Stimulated activated CD4-positive, alpha-beta T cell treated with anti-CD3 and anti-CD28 coated beads, Interleukin-15, amount 100 ng/mL, for 1 hour (primary cell): Measurements from ENCODE around the gene ATXN1.

Experiments
- DNase-seq, 2 donors: peaks; one replicate each; pipeline ENCODE4 v3.0.0-alpha.2; 2020; ENCODE audit warnings: low read depth in 1 of 2, low spot score in 1 of 2

Gene ATXN1

GRCh38 chr6:16375843-16376242, 385.4 kb downstream of the ATXN1 start:
- DNase-seq = no peak

DNA sequence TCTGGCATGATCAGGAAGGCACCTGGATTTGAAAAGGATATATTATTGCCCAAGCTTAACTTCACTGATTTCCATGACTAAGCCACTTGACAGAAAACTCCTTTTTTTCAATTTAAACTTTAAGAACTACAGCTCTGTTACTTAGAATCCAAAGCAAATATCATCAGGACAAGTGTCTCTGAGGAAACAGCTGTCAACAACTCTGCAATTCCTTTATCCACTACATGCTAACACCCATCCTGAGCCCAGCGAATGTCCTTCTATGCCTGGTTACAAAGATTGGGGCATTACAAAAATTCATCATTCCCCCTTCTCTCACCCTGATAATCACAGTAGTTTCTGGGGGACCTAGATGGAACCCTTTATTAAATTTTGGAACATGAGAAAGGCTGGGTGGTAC, 386.1 kb downstream of the ATXN1 start:
- DNase-seq = no peak

- no peak for DNase-seq
Observed at GRCh38 chr6:16374461-16375200, 386.6 kb downstream of the ATXN1 start.

DNA sequence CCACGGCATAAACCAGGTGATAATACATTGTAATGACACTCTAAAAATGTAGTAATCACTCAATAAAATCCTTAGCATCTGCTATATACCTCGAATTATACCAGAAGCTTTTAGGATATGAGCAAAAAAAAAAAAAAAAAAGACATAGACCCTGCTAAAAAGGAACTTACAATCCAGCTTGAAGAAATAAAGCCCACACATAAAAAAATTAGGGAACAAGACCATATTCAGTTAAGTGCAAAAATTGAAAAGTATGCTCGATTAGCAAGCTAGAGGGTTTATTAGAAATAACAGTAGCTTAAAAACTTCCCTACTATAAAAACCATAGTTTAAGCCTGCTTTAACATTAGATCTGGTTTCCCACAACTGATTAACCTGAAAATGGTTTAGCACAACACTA, 387.2 kb downstream of the ATXN1 start:
- no peak for DNase-seq

DNA sequence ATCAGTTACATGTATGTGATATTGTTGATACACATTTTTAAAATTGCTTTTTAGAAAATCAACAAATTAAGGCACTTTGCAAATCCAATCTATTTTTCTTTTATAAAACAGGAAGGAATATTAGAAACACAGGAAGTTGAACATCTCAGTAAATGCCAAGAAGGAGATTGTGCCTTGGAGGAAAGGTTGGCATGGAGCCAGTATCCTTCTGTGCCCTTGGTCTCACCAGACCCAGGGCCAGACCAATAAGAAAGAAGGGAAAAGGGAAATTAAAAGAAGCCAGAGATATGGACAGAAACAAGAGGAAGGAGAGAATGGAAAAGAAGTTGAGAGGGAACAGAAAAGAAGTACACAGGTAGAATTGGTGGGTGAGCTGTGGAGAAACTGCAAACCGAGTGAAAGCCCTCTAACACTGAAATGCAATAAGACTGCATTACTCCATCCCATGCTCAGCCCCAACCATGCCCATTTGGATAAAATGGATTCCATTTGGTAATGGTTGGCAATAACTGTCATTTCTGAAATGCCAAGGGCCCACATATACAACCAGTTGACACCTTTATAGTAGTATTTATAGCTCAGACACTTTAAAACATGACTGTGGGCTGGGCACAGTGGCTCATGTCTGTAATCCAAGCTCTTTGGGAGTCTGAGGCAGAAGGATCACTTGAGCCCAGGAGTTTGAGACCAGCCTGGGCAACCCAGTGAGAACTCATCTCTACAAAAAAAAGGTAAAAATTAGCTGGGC, 389.1 kb downstream of the ATXN1 start:
- no peak for DNase-seq

GRCh38 chr6:16371401-16371800, 389.9 kb downstream of the ATXN1 start:
- DNase-seq = no peak

GRCh38 chr6:16370943-16371342, 390.3 kb downstream of the ATXN1 start:
- no peak for DNase-seq

GRCh38 chr6:16369989-16370388, 391.3 kb downstream of the ATXN1 start:
- no peak for DNase-seq

GRCh38 chr6:16369140-16369745, 392.0 kb downstream of the ATXN1 start:
- DNase-seq = no peak

GRCh38 chr6:16367571-16367970, 393.7 kb downstream of the ATXN1 start:
- no peak for DNase-seq

DNA sequence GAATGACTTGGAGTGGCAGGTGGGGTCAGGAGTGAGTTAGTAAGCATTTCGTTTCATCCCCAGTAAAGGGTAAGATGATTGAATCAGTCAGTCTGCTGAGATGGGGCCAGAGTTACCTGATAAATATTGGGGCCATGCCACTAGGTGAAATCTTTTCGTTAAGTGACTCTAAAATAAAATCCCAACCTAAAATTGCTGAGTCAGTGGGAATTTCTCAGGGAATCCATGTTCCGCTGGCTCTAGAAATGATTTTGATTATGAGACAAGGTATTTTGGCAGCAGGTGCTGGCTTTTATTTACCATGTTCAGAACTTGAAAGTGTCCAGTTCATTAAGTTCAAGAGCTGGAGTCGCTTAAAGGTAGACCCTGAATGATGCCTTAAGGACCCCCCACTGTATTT, 397.5 kb downstream of the ATXN1 start:
- no peak for DNase-seq

GRCh38 chr6:16362819-16363589, 398.3 kb downstream of the ATXN1 start:
- no peak for DNase-seq

GRCh38 chr6:16362296-16362695, 399.0 kb downstream of the ATXN1 start:
- no peak for DNase-seq

- DNase-seq = no peak
Observed at GRCh38 chr6:16361861-16362260, 399.4 kb downstream of the ATXN1 start.

- no peak for DNase-seq
Observed at GRCh38 chr6:16361121-16361520, 400.1 kb downstream of the ATXN1 start.

DNA sequence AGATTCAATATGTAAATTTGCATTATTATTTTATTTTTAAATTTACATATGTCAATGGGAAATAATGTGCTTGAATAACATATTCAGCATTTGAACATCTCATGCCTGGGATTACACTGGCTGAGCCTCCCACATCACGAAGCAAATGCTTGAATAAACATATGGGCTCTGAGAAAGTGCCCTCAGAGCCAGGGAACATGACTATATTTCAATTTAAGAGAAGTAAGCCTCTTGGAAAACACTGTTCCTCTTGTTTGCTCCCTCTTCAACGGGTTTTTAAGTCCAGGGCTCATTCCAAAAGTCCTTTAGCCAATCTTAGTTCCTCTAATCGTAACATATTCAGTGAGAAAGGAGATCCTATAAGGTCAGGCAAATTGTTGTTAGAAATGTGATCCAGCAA, 400.9 kb downstream of the ATXN1 start:
- no peak for DNase-seq

GRCh38 chr6:16359563-16359962, 401.7 kb downstream of the ATXN1 start:
- DNase-seq = no peak

DNA sequence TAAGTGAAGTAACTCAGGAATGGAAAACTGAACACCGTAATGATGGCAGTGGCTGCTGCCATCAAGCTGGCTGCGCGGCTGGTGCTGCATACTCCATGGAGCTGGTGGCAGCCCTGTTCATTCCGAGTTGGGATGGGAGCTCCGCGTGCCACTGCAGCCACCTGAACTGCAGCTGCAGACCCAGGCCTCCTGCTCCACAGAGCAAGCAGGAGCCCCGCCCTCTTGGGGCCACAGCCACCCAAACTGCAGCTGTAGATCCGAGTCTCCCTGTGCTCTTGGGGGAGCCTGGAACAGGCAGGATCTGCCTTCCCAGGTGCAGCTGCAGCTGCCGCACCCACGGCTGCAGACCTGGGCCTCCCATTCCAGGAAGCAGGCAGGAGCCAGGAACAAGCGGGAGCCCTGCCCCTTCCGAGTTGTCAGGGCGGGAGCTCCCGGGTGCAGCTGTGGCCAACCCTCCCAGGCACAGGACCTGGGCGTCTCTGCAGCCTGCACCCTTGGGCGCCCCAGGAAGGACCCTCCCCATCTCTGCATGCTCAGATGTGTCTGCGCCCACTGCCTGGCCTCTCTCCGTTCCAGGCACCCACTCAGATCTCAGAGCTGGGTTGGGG, 402.6 kb downstream of the ATXN1 start:
- DNase-seq = no peak

- no peak for DNase-seq
Observed at GRCh38 chr6:16355699-16356446, 405.4 kb downstream of the ATXN1 start.

DNA sequence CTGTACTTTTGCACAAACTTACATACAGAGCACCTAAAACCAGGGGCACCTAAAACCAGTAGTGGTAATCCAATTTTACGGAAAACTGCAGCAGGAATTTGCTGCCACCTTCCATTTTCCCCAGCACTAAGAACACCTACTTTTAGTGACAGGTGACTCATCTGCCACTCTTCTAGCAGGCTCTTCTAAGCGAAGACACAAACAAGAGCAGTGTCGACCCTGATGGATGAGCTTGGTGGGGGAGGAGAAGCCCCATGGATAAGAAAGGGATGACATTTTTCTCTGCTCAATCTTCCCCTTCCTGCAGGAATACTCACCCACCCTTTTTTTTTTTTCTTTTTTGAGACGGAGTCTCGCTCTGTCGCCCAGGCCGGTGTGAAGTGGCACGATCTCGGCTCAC, 406.0 kb downstream of the ATXN1 start:
- no peak for DNase-seq
